ENCODE data around the gene CNBD2. TPM values are rescaled to one million over a fixed set of nuclear protein-coding genes. Genes with fewer than 3 reads are reported as not detected.
"Not testable (repeated sequence)": the region's sequence is repeated elsewhere in the genome, so short reads cannot be mapped to it uniquely, and the experiment has no call there.

CNBD2 gene
- total and polyA plus RNA-seq, 9 donors = 0.15 to 5.5 (median 0.37) TPM

DNA sequence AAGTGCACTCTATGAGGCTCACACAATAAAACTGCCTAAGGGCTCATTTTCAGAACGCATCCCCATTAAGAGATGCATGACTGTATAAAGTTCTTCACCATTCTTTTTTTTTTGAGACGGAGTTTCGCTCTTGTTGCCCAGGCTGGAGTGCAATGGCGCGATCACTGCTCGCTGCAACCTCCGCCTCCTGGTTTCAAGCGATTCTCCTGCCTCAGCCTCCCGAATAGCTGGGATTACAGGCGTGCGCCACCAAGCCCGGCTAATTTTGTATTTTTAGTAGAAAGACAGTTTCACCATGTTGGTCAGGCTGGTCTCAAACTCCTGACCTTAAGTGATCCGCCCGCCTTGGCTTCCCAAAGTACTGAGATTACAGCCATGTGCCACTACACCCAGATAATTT lies 16.3 kb upstream of the CNBD2 start:
- not testable (repeated sequence) for H3K9me3 ChIP-seq (replicated peaks; ENCODE audit: control insufficient read depth, low read depth, low read length); H3K27me3 ChIP-seq (ENCODE audit: control insufficient read depth, insufficient read depth, low read length); H3K4me3 ChIP-seq (ENCODE audit: low read length); DNase-seq; H3K27ac ChIP-seq (ENCODE audit: low read length)
- WGBS (ENCODE audit: insufficient coverage) = 98% methylated on average over 11 of the region's 14 CpGs
- Histone ChIP-seq H3K36me3 (ENCODE audit: control insufficient read depth, insufficient read depth, low read length) (peaks cover 11% of the 10 kb centered on the region), H3K4me1 (ENCODE audit: control insufficient read depth, insufficient read depth, low read length) (peaks cover 12% of the 10 kb centered on the region)

- H3K4me1 ChIP-seq (ENCODE audit: control insufficient read depth, insufficient read depth, low read length) = peaks cover 12% of the 10 kb centered on the region
- DNase-seq = peak; percentile 19
- no peaks in the 10 kb centered on the region for H3K9me3 ChIP-seq (replicated peaks; ENCODE audit: control insufficient read depth, low read depth, low read length)
- H3K27ac ChIP-seq (ENCODE audit: low read length) = peak overlapping the region; percentile 99
- WGBS (ENCODE audit: insufficient coverage) = 70% methylated on average over 3 of the region's 6 CpGs
- H3K4me3 ChIP-seq (ENCODE audit: low read length) = peak overlapping the region; percentile 98
- no peaks in the 10 kb centered on the region for H3K27me3 ChIP-seq (ENCODE audit: control insufficient read depth, insufficient read depth, low read length)
- H3K36me3 ChIP-seq (ENCODE audit: control insufficient read depth, insufficient read depth, low read length) = peaks cover 5% of the 10 kb centered on the region
Measured at GRCh38 chr20:35952480-35953386, 15.7 kb upstream of the CNBD2 start.

GRCh38 chr20:35953387-35954199 lies 14.8 kb upstream of the CNBD2 start:
- WGBS (ENCODE audit: insufficient coverage) = under 1% methylated on average over 63 of the region's 65 CpGs
- no peak for DNase-seq
- Histone ChIP-seq H3K27me3 (ENCODE audit: control insufficient read depth, insufficient read depth, low read length) (no peaks in the 10 kb centered on the region), H3K4me3 (ENCODE audit: low read length) (peak overlapping the region; percentile 98), H3K27ac (ENCODE audit: low read length) (peak overlapping the region; percentile 99), H3K9me3 (replicated peaks; ENCODE audit: control insufficient read depth, low read depth, low read length) (no peaks in the 10 kb centered on the region), H3K4me1 (ENCODE audit: control insufficient read depth, insufficient read depth, low read length) (peaks cover 12% of the 10 kb centered on the region), H3K36me3 (ENCODE audit: control insufficient read depth, insufficient read depth, low read length) (no peaks in the 10 kb centered on the region)

- no peaks in the 10 kb centered on the region for H3K27me3 ChIP-seq (ENCODE audit: control insufficient read depth, insufficient read depth, low read length)
- DNase-seq = peak; percentile 99
- under 1% methylated on average over 75 of the region's 76 CpGs for WGBS (ENCODE audit: insufficient coverage)
- H3K9me3 ChIP-seq (replicated peaks; ENCODE audit: control insufficient read depth, low read depth, low read length) = no peaks in the 10 kb centered on the region
- H3K27ac ChIP-seq (ENCODE audit: low read length) = peak within 1 kb of the TSS; percentile 99
- H3K4me3 ChIP-seq (ENCODE audit: low read length) = peak within 1 kb of the TSS; percentile 98
- H3K36me3 ChIP-seq (ENCODE audit: control insufficient read depth, insufficient read depth, low read length) = no peaks in the 10 kb centered on the region
- H3K4me1 ChIP-seq (ENCODE audit: control insufficient read depth, insufficient read depth, low read length) = peaks cover 12% of the 10 kb centered on the region
Measured at GRCh38 chr20:35954200-35954906, 14.0 kb upstream of the CNBD2 start, which contains the start of gene SCAND1. SCAND1 (minus strand) TSS chr20:35954502; CDS start chr20:35954284, 218 bp downstream.

GRCh38 chr20:35954907-35955251 lies 13.5 kb upstream of the CNBD2 start:
- Histone ChIP-seq H3K9me3 (replicated peaks; ENCODE audit: control insufficient read depth, low read depth, low read length) (no peaks in the 10 kb centered on the region), H3K4me1 (ENCODE audit: control insufficient read depth, insufficient read depth, low read length) (peaks cover 12% of the 10 kb centered on the region), H3K36me3 (ENCODE audit: control insufficient read depth, insufficient read depth, low read length) (no peaks in the 10 kb centered on the region), H3K4me3 (ENCODE audit: low read length) (peak overlapping the region; percentile 98), H3K27me3 (ENCODE audit: control insufficient read depth, insufficient read depth, low read length) (no peaks in the 10 kb centered on the region), H3K27ac (ENCODE audit: low read length) (peak overlapping the region; percentile 99)
- DNase-seq = no peak
- 0% methylated on average over 15 of the region's 19 CpGs for WGBS (ENCODE audit: insufficient coverage)

DNA sequence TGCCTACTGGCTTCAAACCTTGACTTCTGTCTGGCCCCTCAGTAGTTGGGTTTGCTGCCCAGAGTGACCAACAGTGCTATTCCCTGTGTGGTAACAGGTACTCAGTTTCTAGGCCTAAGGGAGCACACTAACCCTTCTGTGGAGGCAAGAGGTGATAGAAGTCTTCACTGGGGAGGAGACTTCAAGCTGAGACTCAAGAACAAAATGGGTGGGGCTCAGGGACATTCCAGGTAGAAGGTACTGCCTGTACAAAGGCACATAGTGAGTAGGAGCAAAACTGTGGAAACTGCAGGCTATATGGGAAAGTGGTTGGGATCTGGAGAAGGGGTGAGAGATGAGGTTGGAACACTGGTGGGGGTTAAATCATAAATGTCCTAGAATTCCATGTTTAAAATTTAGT lies 11.8 kb upstream of the CNBD2 start:
- Histone ChIP-seq H3K27me3 (ENCODE audit: control insufficient read depth, insufficient read depth, low read length) (no peaks in the 10 kb centered on the region), H3K4me3 (ENCODE audit: low read length) (no peak overlapping the region), H3K4me1 (ENCODE audit: control insufficient read depth, insufficient read depth, low read length) (peaks cover 12% of the 10 kb centered on the region), H3K9me3 (replicated peaks; ENCODE audit: control insufficient read depth, low read depth, low read length) (no peaks in the 10 kb centered on the region), H3K36me3 (ENCODE audit: control insufficient read depth, insufficient read depth, low read length) (no peaks in the 10 kb centered on the region), H3K27ac (ENCODE audit: low read length) (no peak overlapping the region)
- no peak for DNase-seq

DNA sequence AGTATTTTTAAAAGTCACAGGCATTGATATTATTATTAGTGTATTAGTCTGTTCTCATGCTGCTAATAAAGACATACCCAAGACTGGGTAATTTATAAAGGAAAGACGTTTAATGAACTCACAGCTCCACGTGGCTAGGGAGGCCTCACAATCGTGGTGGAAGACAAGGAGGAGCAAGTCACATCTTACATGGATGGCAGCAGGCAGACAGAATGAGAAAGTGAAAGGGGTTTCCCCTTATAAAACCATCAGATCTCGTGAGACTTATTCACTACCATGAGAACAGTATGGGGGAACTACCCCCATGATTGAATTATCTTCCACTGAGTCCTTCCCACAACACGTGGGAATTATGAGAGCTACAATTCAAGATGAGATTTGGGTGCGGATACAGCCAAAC lies 9.1 kb upstream of the CNBD2 start:
- not testable (repeated sequence) for H3K4me1 ChIP-seq (ENCODE audit: control insufficient read depth, insufficient read depth, low read length); H3K27me3 ChIP-seq (ENCODE audit: control insufficient read depth, insufficient read depth, low read length); H3K4me3 ChIP-seq (ENCODE audit: low read length); DNase-seq; H3K27ac ChIP-seq (ENCODE audit: low read length); H3K36me3 ChIP-seq (ENCODE audit: control insufficient read depth, insufficient read depth, low read length); H3K9me3 ChIP-seq (replicated peaks; ENCODE audit: control insufficient read depth, low read depth, low read length)
- WGBS (ENCODE audit: insufficient coverage) = no CpG with 5 or more reads among the region's 6 CpGs

GRCh38 chr20:35963878-35964277 lies 4.5 kb upstream of the CNBD2 start:
- Histone ChIP-seq H3K4me1 (ENCODE audit: control insufficient read depth, insufficient read depth, low read length) (no peaks in the 10 kb centered on the region), H3K27me3 (ENCODE audit: control insufficient read depth, insufficient read depth, low read length) (no peaks in the 10 kb centered on the region), H3K27ac (ENCODE audit: low read length) (no peak overlapping the region), H3K9me3 (replicated peaks; ENCODE audit: control insufficient read depth, low read depth, low read length) (no peaks in the 10 kb centered on the region), H3K36me3 (ENCODE audit: control insufficient read depth, insufficient read depth, low read length) (no peaks in the 10 kb centered on the region), H3K4me3 (ENCODE audit: low read length) (no peak overlapping the region)
- DNase-seq = no peak
- 81% methylated on average over 3 of the region's 4 CpGs for WGBS (ENCODE audit: insufficient coverage)

- H3K27ac ChIP-seq (ENCODE audit: low read length) = no peak overlapping the region
- no peak overlapping the region for H3K4me3 ChIP-seq (ENCODE audit: low read length)
- no peaks in the 10 kb centered on the region for H3K27me3 ChIP-seq (ENCODE audit: control insufficient read depth, insufficient read depth, low read length)
- peaks cover 6% of the 10 kb centered on the region for H3K9me3 ChIP-seq (replicated peaks; ENCODE audit: control insufficient read depth, low read depth, low read length)
- DNase-seq = no peak
- H3K36me3 ChIP-seq (ENCODE audit: control insufficient read depth, insufficient read depth, low read length) = no peaks in the 10 kb centered on the region
- H3K4me1 ChIP-seq (ENCODE audit: control insufficient read depth, insufficient read depth, low read length) = peaks cover 3% of the 10 kb centered on the region
- WGBS (ENCODE audit: insufficient coverage) = no CpG with 5 or more reads among the region's 1 CpG
Measured at GRCh38 chr20:35968930-35969329, 540 bp downstream of the CNBD2 start.

DNA sequence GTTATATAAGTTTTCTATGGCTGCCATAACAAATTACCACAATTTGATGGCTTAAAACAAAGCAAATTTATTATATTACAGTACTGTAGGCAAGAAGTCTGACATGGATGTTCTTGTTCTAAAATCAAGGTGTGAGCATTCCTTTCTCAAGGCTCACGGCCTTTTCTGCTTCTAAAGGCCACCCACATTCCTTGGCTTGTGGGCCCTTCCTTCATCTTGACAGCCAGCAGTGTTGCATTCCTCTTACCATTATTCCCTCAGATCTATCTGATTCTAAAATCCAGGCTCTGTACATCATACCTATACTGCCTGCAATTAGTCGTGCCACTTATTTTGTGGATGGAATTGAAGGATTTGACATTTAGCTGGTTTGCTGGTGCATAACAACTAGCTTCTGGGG lies 3.6 kb downstream of the CNBD2 start:
- Histone ChIP-seq H3K4me1 (ENCODE audit: control insufficient read depth, insufficient read depth, low read length) (peaks cover 3% of the 10 kb centered on the region), H3K27ac (ENCODE audit: low read length) (no peak overlapping the region), H3K27me3 (ENCODE audit: control insufficient read depth, insufficient read depth, low read length) (no peaks in the 10 kb centered on the region), H3K36me3 (ENCODE audit: control insufficient read depth, insufficient read depth, low read length) (no peaks in the 10 kb centered on the region), H3K4me3 (ENCODE audit: low read length) (no peak overlapping the region), H3K9me3 (replicated peaks; ENCODE audit: control insufficient read depth, low read depth, low read length) (peaks cover 6% of the 10 kb centered on the region)
- no CpG with 5 or more reads among the region's 2 CpGs for WGBS (ENCODE audit: insufficient coverage)
- no peak for DNase-seq
